GM21717 (cell line): ENCODE data around the gene PON3.

ENCODE experiments used
- ATAC-seq: cut with Tn5 transposase; IDR thresholded peaks from one replicate; pipeline ENCODE4 v1.9.1; 2021; ENCODE audit warnings: mild to moderate bottlenecking, moderate library complexity; ENCODE audit not compliant: unreplicated experiment

PON3 gene

GRCh38 chr7:95309951-95310350 lies 86.2 kb downstream of the PON3 start:
- no peak for ATAC-seq
